ENCODE measurements around the gene FUT7. TPM values are rescaled to one million over a fixed set of nuclear protein-coding genes. Genes with fewer than 3 reads are reported as not detected.
A peak's percentile ranks its signal among the peaks of the same experiment; 100 is the strongest.

FUT7 gene
- total and polyA plus RNA-seq, 2 of the 13 experiments (the other 11 are each of a cell fraction or from before 2014, with no cell fraction given): 0.05 TPM; not detected in 1

- TF ChIP-seq, protein P1, sequence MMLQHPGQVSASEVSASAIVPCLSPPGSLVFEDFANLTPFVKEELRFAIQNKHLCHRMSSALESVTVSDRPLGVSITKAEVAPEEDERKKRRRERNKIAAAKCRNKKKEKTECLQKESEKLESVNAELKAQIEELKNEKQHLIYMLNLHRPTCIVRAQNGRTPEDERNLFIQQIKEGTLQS (CRISPR knock-in tag; IDR thresholded peaks at IDR 0.05): no peak
- TF ChIP-seq HNRNPL (IDR thresholded peaks at IDR 0.05; ENCODE audit: low read depth, low read length) (peak; percentile 73; the same call in 1 of the 2 replicates), ZNF83 (CRISPR knock-in tag; IDR thresholded peaks at IDR 0.05; ENCODE audit: borderline replicate concordance) (no peak), ZNF350 (CRISPR knock-in tag; IDR thresholded peaks at IDR 0.05; ENCODE audit: borderline replicate concordance, low read depth) (peak; percentile 74; the same call in 1 of the 2 replicates), ZNF296 (CRISPR knock-in tag; conservative IDR thresholded peaks at IDR 0.05) (no peak), DNMT3B (CRISPR knock-in tag; conservative IDR thresholded peaks at IDR 0.05) (no peak), NR2F6 (IDR thresholded peaks at IDR 0.05) (no peak), NR2F6 (CRISPR knock-in tag; IDR thresholded peaks at IDR 0.05) (no peak), ZNF841 (CRISPR knock-in tag; IDR thresholded peaks at IDR 0.05; ENCODE audit: borderline replicate concordance) (no peak), SMC3 (IDR thresholded peaks at IDR 0.05; ENCODE audit: low read length) (peak; percentile 39; the same call in 1 of the 2 replicates), ARID2 (CRISPR knock-in tag; IDR thresholded peaks at IDR 0.05; ENCODE audit: borderline replicate concordance) (no peak), AFF4 (CRISPR knock-in tag; IDR thresholded peaks at IDR 0.05) (no peak), NFE2L2 (IDR thresholded peaks at IDR 0.05; ENCODE audit: low read length) (no peak), MYC (CRISPR knock-in tag; IDR thresholded peaks at IDR 0.05; ENCODE audit: borderline replicate concordance) (peak; percentile 68; the same call in 1 of the 2 replicates), JUND (CRISPR knock-in tag; IDR thresholded peaks at IDR 0.05) (no peak; the same call in 1 of the 2 replicates), ZNF335 (CRISPR knock-in tag; IDR thresholded peaks at IDR 0.05) (no peak)
- TF ChIP-seq, protein P2, sequence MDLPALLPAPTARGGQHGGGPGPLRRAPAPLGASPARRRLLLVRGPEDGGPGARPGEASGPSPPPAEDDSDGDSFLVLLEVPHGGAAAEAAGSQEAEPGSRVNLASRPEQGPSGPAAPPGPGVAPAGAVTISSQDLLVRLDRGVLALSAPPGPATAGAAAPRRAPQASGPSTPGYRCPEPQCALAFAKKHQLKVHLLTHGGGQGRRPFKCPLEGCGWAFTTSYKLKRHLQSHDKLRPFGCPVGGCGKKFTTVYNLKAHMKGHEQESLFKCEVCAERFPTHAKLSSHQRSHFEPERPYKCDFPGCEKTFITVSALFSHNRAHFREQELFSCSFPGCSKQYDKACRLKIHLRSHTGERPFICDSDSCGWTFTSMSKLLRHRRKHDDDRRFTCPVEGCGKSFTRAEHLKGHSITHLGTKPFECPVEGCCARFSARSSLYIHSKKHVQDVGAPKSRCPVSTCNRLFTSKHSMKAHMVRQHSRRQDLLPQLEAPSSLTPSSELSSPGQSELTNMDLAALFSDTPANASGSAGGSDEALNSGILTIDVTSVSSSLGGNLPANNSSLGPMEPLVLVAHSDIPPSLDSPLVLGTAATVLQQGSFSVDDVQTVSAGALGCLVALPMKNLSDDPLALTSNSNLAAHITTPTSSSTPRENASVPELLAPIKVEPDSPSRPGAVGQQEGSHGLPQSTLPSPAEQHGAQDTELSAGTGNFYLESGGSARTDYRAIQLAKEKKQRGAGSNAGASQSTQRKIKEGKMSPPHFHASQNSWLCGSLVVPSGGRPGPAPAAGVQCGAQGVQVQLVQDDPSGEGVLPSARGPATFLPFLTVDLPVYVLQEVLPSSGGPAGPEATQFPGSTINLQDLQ (CRISPR knock-in tag; IDR thresholded peaks at IDR 0.05): no peak
- TF ChIP-seq, protein P3, sequence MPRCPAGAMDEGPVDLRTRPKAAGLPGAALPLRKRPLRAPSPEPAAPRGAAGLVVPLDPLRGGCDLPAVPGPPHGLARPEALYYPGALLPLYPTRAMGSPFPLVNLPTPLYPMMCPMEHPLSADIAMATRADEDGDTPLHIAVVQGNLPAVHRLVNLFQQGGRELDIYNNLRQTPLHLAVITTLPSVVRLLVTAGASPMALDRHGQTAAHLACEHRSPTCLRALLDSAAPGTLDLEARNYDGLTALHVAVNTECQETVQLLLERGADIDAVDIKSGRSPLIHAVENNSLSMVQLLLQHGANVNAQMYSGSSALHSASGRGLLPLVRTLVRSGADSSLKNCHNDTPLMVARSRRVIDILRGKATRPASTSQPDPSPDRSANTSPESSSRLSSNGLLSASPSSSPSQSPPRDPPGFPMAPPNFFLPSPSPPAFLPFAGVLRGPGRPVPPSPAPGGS (CRISPR knock-in tag; IDR thresholded peaks at IDR 0.05): peak; percentile 61
Observed at GRCh38 chr9:137067860-137068538, 36.1 kb upstream of the FUT7 start (continued).
